K562 (cell line): ENCODE data around the gene ANXA3. TPM values are rescaled to one million over a fixed set of nuclear protein-coding genes. Genes with fewer than 3 reads are reported as not detected.
A peak's percentile ranks its signal among the peaks of the same experiment; 100 is the strongest.

ENCODE experiments used
- MEF2D ChIP-seq: conservative IDR thresholded peaks from 2 replicates; pipeline ENCODE4 v1.6.1; 2016; ENCODE audit warnings: low read depth, missing genetic modification characterization, missing compliant biosample characterization
- POLR2AphosphoS2 ChIP-seq: IDR thresholded peaks from 2 replicates; pipeline ENCODE4 v1.6.1; 2012; ENCODE audit warnings: low read length, improper control_type of control experiment
- POLR3A ChIP-seq: IDR thresholded peaks from 2 replicates; pipeline ENCODE4 v1.6.1; 2011; ENCODE audit warnings: borderline replicate concordance, mild to moderate bottlenecking, moderate library complexity; ENCODE audit not compliant: insufficient read length, insufficient read depth; ENCODE audit errors: extremely low read depth
- SIRT6 ChIP-seq: IDR thresholded peaks from one replicate; pipeline ENCODE4 v1.6.1; 2012; ENCODE audit warnings: low read depth, mild to moderate bottlenecking, control low read depth, inconsistent platforms, low read length, moderate library complexity
- TAF15 ChIP-seq: fragments of 200-400 bp; formaldehyde crosslinking; IDR thresholded peaks from 2 replicates; pipeline ENCODE4 v1.6.1; 2017; ENCODE audit warnings: mild to moderate bottlenecking, low read depth, low read length, moderate library complexity
- ZC3H11A ChIP-seq: IDR thresholded peaks from 2 replicates; pipeline ENCODE4 v1.6.1; 2012; ENCODE audit warnings: low read depth, low read length, improper control_type of control experiment
- ZNF174 ChIP-seq: fragments of 250-450 bp; sonication (Bioruptor Pico); IDR thresholded peaks from 2 replicates; pipeline ENCODE4 v1.4.0; 2020; ENCODE audit warnings: mild to moderate bottlenecking
- ZNF184 ChIP-seq: sonication (generic); formaldehyde crosslinking; IDR thresholded peaks from 2 replicates; pipeline ENCODE4 v1.5.0; 2020; ENCODE audit warnings: missing genetic modification reagents
- polyA plus RNA-seq, 8 experiments: library from polyadenylated mRNA; depleted of rRNA in 4 of 8; stranded (reverse) in 5 of 8; unstranded in 3 of 8; fragments of >200 nt; fragmentation: Nextera tagmentation in 2 of 8; fragmentation: Illumina TruSeq in 1 of 8; extraction: Ambion mirVana in 2 of 8; extraction: Trizol in 1 of 8; gene quantifications; 2 replicates each; pipeline versions ENCODE4 v1.2.1 to v1.2.3, GENCODE V29; 2011 to 2014; ENCODE audit warnings: inconsistent platforms in 1 of 8, missing spikeins in 1 of 8
- total RNA-seq, 7 experiments: library from RNA; depleted of rRNA in 6 of 7; stranded (reverse); fragments of >200 nt in 6 of 7; fragmentation: Illumina TruSeq in 2 of 7; extraction: Trizol in 2 of 7; gene quantifications; 2 replicates each; pipeline versions ENCODE4 v1.2.1 to v1.2.3, GENCODE V29; 2011 to 2021; ENCODE audit warnings: low replicate concordance in 1 of 7
- TF ChIP-seq, protein P1 (sequence below): fragments of 200-800 bp; sonication (Bioruptor generic); IDR thresholded peaks from 2 replicates; pipeline ENCODE4 v1.6.1; 2016; ENCODE audit warnings: missing genetic modification characterization, missing compliant biosample characterization
- TF ChIP-seq, protein P2 (sequence below): IDR thresholded peaks from 2 replicates; pipeline ENCODE4 v1.6.1; 2011; ENCODE audit warnings: borderline replicate concordance, low read depth, mild to moderate bottlenecking, moderate library complexity, low read length; ENCODE audit not compliant: insufficient read depth, poor library complexity, severe bottlenecking
- TF ChIP-seq, protein P3 (sequence below), 2 experiments: fragments of 150-350 bp in 1 of 2; IDR thresholded peaks; 2 replicates each; pipeline ENCODE4 v1.6.1; 2012 to 2016; ENCODE audit warnings: low read depth in 2 of 2, low read length in 2 of 2, mild to moderate bottlenecking in 1 of 2, moderate library complexity in 1 of 2
- TF ChIP-seq, protein P4 (sequence below): fragments of 450-650 bp; IDR thresholded peaks from 2 replicates; pipeline ENCODE4 v1.6.1; 2016; ENCODE audit warnings: borderline replicate concordance

Gene ANXA3
- total and polyA plus RNA-seq, 9 of the 15 experiments (the other 6 are each of a cell fraction or from before 2014, with no cell fraction given) = 6.3 to 15.5 (median 9.8) TPM

DNA sequence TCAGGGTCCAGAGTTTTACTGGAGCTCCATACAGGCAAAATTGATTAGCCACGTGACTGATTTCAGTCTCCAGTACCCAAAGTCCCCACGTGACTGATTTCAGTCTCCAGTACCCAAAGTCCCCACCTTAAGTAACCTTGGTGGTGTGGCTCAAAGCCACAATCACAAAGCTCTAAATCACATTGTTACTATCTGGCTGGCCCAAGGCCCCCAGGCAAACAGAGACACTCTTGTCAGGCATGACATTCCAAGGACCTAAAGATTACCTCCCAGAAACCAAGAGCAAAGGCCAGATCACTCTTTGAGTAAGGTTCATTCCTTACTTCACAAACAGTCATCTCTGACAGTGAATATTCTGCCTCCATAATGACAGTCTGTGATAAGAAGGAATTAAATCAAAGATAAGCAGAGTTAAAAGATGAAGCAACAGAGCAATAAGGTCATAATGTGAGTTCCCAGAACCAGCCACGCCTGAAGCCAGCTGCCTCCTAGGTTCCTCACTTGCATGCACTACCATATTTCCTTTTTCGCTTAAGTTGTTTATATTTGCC lies 78.5 kb downstream of the ANXA3 start (continued):
- TF ChIP-seq ZNF184 (CRISPR knock-in tag) (no peak), ZC3H11A (no peak), POLR3A (no peak), POLR2AphosphoS2 (no peak), TAF15 (no peak), ZNF174 (no peak), MEF2D (tag) (no peak), SIRT6 (no peak)
- TF ChIP-seq, protein P1, sequence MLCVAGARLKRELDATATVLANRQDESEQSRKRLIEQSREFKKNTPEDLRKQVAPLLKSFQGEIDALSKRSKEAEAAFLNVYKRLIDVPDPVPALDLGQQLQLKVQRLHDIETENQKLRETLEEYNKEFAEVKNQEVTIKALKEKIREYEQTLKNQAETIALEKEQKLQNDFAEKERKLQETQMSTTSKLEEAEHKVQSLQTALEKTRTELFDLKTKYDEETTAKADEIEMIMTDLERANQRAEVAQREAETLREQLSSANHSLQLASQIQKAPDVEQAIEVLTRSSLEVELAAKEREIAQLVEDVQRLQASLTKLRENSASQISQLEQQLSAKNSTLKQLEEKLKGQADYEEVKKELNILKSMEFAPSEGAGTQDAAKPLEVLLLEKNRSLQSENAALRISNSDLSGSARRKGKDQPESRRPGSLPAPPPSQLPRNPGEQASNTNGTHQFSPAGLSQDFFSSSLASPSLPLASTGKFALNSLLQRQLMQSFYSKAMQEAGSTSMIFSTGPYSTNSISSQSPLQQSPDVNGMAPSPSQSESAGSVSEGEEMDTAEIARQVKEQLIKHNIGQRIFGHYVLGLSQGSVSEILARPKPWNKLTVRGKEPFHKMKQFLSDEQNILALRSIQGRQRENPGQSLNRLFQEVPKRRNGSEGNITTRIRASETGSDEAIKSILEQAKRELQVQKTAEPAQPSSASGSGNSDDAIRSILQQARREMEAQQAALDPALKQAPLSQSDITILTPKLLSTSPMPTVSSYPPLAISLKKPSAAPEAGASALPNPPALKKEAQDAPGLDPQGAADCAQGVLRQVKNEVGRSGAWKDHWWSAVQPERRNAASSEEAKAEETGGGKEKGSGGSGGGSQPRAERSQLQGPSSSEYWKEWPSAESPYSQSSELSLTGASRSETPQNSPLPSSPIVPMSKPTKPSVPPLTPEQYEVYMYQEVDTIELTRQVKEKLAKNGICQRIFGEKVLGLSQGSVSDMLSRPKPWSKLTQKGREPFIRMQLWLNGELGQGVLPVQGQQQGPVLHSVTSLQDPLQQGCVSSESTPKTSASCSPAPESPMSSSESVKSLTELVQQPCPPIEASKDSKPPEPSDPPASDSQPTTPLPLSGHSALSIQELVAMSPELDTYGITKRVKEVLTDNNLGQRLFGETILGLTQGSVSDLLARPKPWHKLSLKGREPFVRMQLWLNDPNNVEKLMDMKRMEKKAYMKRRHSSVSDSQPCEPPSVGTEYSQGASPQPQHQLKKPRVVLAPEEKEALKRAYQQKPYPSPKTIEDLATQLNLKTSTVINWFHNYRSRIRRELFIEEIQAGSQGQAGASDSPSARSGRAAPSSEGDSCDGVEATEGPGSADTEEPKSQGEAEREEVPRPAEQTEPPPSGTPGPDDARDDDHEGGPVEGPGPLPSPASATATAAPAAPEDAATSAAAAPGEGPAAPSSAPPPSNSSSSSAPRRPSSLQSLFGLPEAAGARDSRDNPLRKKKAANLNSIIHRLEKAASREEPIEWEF (CRISPR knock-in tag) = peak; percentile 52; the same call in 1 of the 2 replicates
- TF ChIP-seq, protein P2, sequence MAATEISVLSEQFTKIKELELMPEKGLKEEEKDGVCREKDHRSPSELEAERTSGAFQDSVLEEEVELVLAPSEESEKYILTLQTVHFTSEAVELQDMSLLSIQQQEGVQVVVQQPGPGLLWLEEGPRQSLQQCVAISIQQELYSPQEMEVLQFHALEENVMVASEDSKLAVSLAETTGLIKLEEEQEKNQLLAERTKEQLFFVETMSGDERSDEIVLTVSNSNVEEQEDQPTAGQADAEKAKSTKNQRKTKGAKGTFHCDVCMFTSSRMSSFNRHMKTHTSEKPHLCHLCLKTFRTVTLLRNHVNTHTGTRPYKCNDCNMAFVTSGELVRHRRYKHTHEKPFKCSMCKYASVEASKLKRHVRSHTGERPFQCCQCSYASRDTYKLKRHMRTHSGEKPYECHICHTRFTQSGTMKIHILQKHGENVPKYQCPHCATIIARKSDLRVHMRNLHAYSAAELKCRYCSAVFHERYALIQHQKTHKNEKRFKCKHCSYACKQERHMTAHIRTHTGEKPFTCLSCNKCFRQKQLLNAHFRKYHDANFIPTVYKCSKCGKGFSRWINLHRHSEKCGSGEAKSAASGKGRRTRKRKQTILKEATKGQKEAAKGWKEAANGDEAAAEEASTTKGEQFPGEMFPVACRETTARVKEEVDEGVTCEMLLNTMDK = no peak
- TF ChIP-seq, protein P3, sequence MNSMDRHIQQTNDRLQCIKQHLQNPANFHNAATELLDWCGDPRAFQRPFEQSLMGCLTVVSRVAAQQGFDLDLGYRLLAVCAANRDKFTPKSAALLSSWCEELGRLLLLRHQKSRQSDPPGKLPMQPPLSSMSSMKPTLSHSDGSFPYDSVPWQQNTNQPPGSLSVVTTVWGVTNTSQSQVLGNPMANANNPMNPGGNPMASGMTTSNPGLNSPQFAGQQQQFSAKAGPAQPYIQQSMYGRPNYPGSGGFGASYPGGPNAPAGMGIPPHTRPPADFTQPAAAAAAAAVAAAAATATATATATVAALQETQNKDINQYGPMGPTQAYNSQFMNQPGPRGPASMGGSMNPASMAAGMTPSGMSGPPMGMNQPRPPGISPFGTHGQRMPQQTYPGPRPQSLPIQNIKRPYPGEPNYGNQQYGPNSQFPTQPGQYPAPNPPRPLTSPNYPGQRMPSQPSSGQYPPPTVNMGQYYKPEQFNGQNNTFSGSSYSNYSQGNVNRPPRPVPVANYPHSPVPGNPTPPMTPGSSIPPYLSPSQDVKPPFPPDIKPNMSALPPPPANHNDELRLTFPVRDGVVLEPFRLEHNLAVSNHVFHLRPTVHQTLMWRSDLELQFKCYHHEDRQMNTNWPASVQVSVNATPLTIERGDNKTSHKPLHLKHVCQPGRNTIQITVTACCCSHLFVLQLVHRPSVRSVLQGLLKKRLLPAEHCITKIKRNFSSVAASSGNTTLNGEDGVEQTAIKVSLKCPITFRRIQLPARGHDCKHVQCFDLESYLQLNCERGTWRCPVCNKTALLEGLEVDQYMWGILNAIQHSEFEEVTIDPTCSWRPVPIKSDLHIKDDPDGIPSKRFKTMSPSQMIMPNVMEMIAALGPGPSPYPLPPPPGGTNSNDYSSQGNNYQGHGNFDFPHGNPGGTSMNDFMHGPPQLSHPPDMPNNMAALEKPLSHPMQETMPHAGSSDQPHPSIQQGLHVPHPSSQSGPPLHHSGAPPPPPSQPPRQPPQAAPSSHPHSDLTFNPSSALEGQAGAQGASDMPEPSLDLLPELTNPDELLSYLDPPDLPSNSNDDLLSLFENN (IDR thresholded peaks at IDR 0.05; ENCODE audit: low read depth in 2 of 2, low read length in 2 of 2) = no peak
- TF ChIP-seq, protein P4, sequence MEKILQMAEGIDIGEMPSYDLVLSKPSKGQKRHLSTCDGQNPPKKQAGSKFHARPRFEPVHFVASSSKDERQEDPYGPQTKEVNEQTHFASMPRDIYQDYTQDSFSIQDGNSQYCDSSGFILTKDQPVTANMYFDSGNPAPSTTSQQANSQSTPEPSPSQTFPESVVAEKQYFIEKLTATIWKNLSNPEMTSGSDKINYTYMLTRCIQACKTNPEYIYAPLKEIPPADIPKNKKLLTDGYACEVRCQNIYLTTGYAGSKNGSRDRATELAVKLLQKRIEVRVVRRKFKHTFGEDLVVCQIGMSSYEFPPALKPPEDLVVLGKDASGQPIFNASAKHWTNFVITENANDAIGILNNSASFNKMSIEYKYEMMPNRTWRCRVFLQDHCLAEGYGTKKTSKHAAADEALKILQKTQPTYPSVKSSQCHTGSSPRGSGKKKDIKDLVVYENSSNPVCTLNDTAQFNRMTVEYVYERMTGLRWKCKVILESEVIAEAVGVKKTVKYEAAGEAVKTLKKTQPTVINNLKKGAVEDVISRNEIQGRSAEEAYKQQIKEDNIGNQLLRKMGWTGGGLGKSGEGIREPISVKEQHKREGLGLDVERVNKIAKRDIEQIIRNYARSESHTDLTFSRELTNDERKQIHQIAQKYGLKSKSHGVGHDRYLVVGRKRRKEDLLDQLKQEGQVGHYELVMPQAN = no peak
